GM18519 (cell line): Measurements from ENCODE around the gene CDC6.

Experiments
- ATAC-seq: cut with Tn5 transposase; IDR thresholded peaks from one replicate; pipeline ENCODE4 v1.9.1; 2021; ENCODE audit warnings: mild to moderate bottlenecking, moderate library complexity; ENCODE audit not compliant: unreplicated experiment, low FRiP score

Gene CDC6

GRCh38 chr17:40320756-40321523, 33.3 kb downstream of the CDC6 start:
- ATAC-seq = no peak

- ATAC-seq = no peak
Measured at GRCh38 chr17:40321524-40321929, 33.8 kb downstream of the CDC6 start.

GRCh38 chr17:40321961-40322357, 34.3 kb downstream of the CDC6 start:
- ATAC-seq = no peak

- ATAC-seq = no peak
Measured at GRCh38 chr17:40322358-40323315, 35.0 kb downstream of the CDC6 start.

GRCh38 chr17:40323391-40324381, 36.0 kb downstream of the CDC6 start:
- no peak for ATAC-seq

GRCh38 chr17:40325156-40326013, 37.7 kb downstream of the CDC6 start:
- no peak for ATAC-seq

- no peak for ATAC-seq
Measured at GRCh38 chr17:40326014-40326831, 38.5 kb downstream of the CDC6 start.

- ATAC-seq = no peak
Measured at GRCh38 chr17:40326832-40327199, 39.1 kb downstream of the CDC6 start.

GRCh38 chr17:40327244-40327729, 39.6 kb downstream of the CDC6 start:
- ATAC-seq = no peak

GRCh38 chr17:40327735-40328385, 40.2 kb downstream of the CDC6 start:
- ATAC-seq = no peak

- ATAC-seq = no peak
Measured at GRCh38 chr17:40328386-40328766, 40.7 kb downstream of the CDC6 start.

- no peak for ATAC-seq
Measured at GRCh38 chr17:40329839-40330794, 42.4 kb downstream of the CDC6 start.

GRCh38 chr17:40330850-40331470, 43.3 kb downstream of the CDC6 start:
- ATAC-seq = no peak

GRCh38 chr17:40331743-40332641, 44.3 kb downstream of the CDC6 start:
- ATAC-seq = no peak

- no peak for ATAC-seq
Measured at GRCh38 chr17:40333781-40334448, 46.2 kb downstream of the CDC6 start.
